ENCODE measurements around the gene NDRG3. TPM values are rescaled to one million over a fixed set of nuclear protein-coding genes. Genes with fewer than 3 reads are reported as not detected.
A peak's percentile ranks its signal among the peaks of the same experiment; 100 is the strongest.

Gene NDRG3
- total and polyA plus RNA-seq, 10 of the 15 experiments (the other 5 are each of a cell fraction or from before 2014, with no cell fraction given), result 11.2 to 29.7 (median 14.9) TPM

- intact Hi-C loops (cut with micrococcal nuclease; ENCODE audit: unreplicated experiment), result no loop called here
- no peak overlapping the region for H2AFZ ChIP-seq (ENCODE audit: control insufficient read depth, low read depth, low read length)
- no peaks in the 10 kb centered on the region for H4K20me1 ChIP-seq (ENCODE audit: control insufficient read depth, insufficient read depth)
- BruUV-seq (replicated peaks), result no TSS peak
- no peak overlapping the region for H3K4me3 ChIP-seq
- no peaks in the 10 kb centered on the region for H3K27me3 ChIP-seq (replicated peaks in 1 of 2; ENCODE audit: control insufficient read depth in 2 of 2, insufficient read depth in 2 of 2, low read length in 1 of 2)
- no peaks in the 10 kb centered on the region for H3K9me3 ChIP-seq (replicated peaks; ENCODE audit: control insufficient read depth, insufficient read depth, low read length)
- ChIA-PET SMC1A (ENCODE audit: uncharacterized antibody, unreplicated experiment) (interaction anchor here (1.0 to 1.7 kb wide), 5 partner anchors 16 to 94 kb away, joined by 3 to 4 read pairs (median 3); no protein-coding TSS in a partner anchor), POLR2A (no interaction called here), CTCF (interaction anchor here (0.9 to 1.6 kb wide), 5 partner anchors 37 to 176 kb away, joined by 3 to 6 read pairs (median 4); a partner anchor contains a TSS), RAD21 (ENCODE audit: unreplicated experiment) (interaction anchor here (1.7 kb wide), 1 partner anchor 37 kb away, joined by 4 read pairs; no protein-coding TSS in a partner anchor)
- H3K79me2 ChIP-seq (ENCODE audit: control insufficient read depth, insufficient read depth, low read length), result no peaks in the 10 kb centered on the region
- no peak overlapping the region for H3K9ac ChIP-seq (ENCODE audit: control insufficient read depth, insufficient read depth, low read length)
- TF ChIP-seq BCL11A (IDR thresholded peaks at IDR 0.05; ENCODE audit: low read depth, low read length) (no peak), BRCA1 (IDR thresholded peaks at IDR 0.05; ENCODE audit: low read depth, low read length) (no peak), EP300 (IDR thresholded peaks at IDR 0.05; ENCODE audit: borderline replicate concordance in 1 of 2, control insufficient read depth in 1 of 2, low read depth in 2 of 2, low read length in 2 of 2) (no peak), SIN3A (IDR thresholded peaks at IDR 0.05; ENCODE audit: low read depth, low read length) (no peak), IRF4 (IDR thresholded peaks at IDR 0.05; ENCODE audit: low read depth, low read length) (no peak), SKIL (IDR thresholded peaks at IDR 0.05; ENCODE audit: low read depth, poor library complexity, severe bottlenecking) (no peak), NR2F1 (conservative IDR thresholded peaks at IDR 0.05) (no peak), FOS (IDR thresholded peaks at IDR 0.05; ENCODE audit: borderline replicate concordance, extremely low read depth, insufficient read length) (no peak), NR2C2 (IDR thresholded peaks at IDR 0.05; ENCODE audit: borderline replicate concordance, control insufficient read depth, insufficient read length, low read depth) (no peak), DPF2 (IDR thresholded peaks at IDR 0.05) (no peak), MYC (IDR thresholded peaks at IDR 0.05; ENCODE audit: insufficient read depth, insufficient read length, insufficient replicate concordance, low read length, severe bottlenecking) (no peak), FOXM1 (IDR thresholded peaks at IDR 0.05; ENCODE audit: low read depth, low read length) (no peak), NFYA (IDR thresholded peaks at IDR 0.05; ENCODE audit: borderline replicate concordance, low read depth, low read length) (no peak), CREB1 (IDR thresholded peaks at IDR 0.05; ENCODE audit: low read depth) (no peak), EGR1 (IDR thresholded peaks at IDR 0.05; ENCODE audit: borderline replicate concordance in 1 of 2, low read depth in 2 of 2, low read length in 2 of 2) (no peak), PML (IDR thresholded peaks at IDR 0.05; ENCODE audit: low read length) (no peak), SMC3 (IDR thresholded peaks at IDR 0.05; ENCODE audit: borderline replicate concordance, low read length) (peak; percentile 32; the same call in 1 of the 2 replicates), GATAD2B (conservative IDR thresholded peaks at IDR 0.05; ENCODE audit: low read depth) (no peak), RAD21 (IDR thresholded peaks at IDR 0.05; ENCODE audit: insufficient read depth, low read depth, low read length) (peak; percentile 40), CTCF (IDR thresholded peaks at IDR 0.05 in 2 of 3, conservative IDR thresholded peaks at IDR 0.05 in 1 of 3; ENCODE audit: control insufficient read depth in 2 of 3, extremely low read depth in 1 of 3, insufficient read depth in 1 of 3, low read depth in 3 of 3, low read length in 3 of 3) (peak; percentile 31 to 36 (median 32); a peak in 4 of 6 replicates), IKZF2 (IDR thresholded peaks at IDR 0.05) (no peak)
- in situ Hi-C loops (cut with MboI), result no loop called here
- 97% methylated on average over 2 of the region's 2 CpGs for WGBS (ENCODE audit: insufficient coverage, insufficient replicate concordance, low lambda C conversion rate, missing lambda C conversion rate)
- FAIRE-seq, result no peak
- ATAC-seq, result no peak
- H3K27ac ChIP-seq (ENCODE audit: control insufficient read depth, insufficient read depth), result no peak overlapping the region
- DNase-seq (ENCODE audit: low read depth, low spot score), result no peak
- no peak overlapping the region for H3K4me2 ChIP-seq (ENCODE audit: control insufficient read depth, insufficient read depth)
- no peaks in the 10 kb centered on the region for H3K4me1 ChIP-seq (ENCODE audit: control insufficient read depth, insufficient read depth, low read length)
- no peaks in the 10 kb centered on the region; a peak in 2 of 4 replicates for H3K36me3 ChIP-seq (ENCODE audit: control insufficient read depth in 2 of 2, insufficient read depth in 2 of 2, low read length in 1 of 2)
Measured at GRCh38 chr20:36717657-36718056, 28.2 kb downstream of the NDRG3 start.
